WERI-Rb-1 (cell line): ENCODE data around the gene POMGNT1.
A peak's percentile ranks its signal among the peaks of the same experiment; 100 is the strongest.

Source experiments
- DNase-seq: peaks from one replicate; pipeline ENCODE4 v3.0.0-alpha.2; 2020
- H3K27ac ChIP-seq: fragments of 250-450 bp; sonication (Bioruptor Pico); 2 replicates; pipeline ENCODE4 v1.5.1; 2020; ENCODE audit warnings: mild to moderate bottlenecking, moderate library complexity
- H3K27me3 ChIP-seq: fragments of 250-450 bp; sonication (Bioruptor Pico); 2 replicates; pipeline ENCODE4 v1.5.1; 2021; ENCODE audit warnings: mild to moderate bottlenecking, low read depth, moderate library complexity; ENCODE audit not compliant: insufficient read depth, severe bottlenecking
- H3K36me3 ChIP-seq: fragments of 250-450 bp; sonication (Bioruptor Pico); 2 replicates; pipeline ENCODE4 v1.5.1; 2020; ENCODE audit warnings: mild to moderate bottlenecking, moderate library complexity
- H3K4me3 ChIP-seq: 2 replicates; pipeline ENCODE4 v1.5.1; 2011; ENCODE audit warnings: low read depth, mild to moderate bottlenecking, control low read depth, low read length
- H3K9me3 ChIP-seq: fragments of 250-450 bp; sonication (Bioruptor Pico); 2 replicates; pipeline ENCODE4 v1.5.1; 2021; ENCODE audit warnings: mild to moderate bottlenecking, moderate library complexity; ENCODE audit not compliant: severe bottlenecking
- CTCF ChIP-seq: IDR thresholded peaks from 2 replicates; pipeline ENCODE4 v1.5.1; 2011; ENCODE audit warnings: low read depth, mild to moderate bottlenecking, control low read depth, inconsistent platforms, low read length

POMGNT1 gene

GRCh38 chr1:46221749-46222148 lies 23.5 kb upstream of the POMGNT1 start:
- H3K36me3 ChIP-seq = no peaks in the 10 kb centered on the region
- H3K9me3 ChIP-seq = no peaks in the 10 kb centered on the region
- TF ChIP-seq CTCF = no peak
- H3K27me3 ChIP-seq = no peaks in the 10 kb centered on the region
- H3K27ac ChIP-seq = no peak overlapping the region
- DNase-seq = no peak
- no peak overlapping the region for H3K4me3 ChIP-seq

- Histone ChIP-seq H3K36me3 (no peaks in the 10 kb centered on the region), H3K27me3 (no peaks in the 10 kb centered on the region), H3K27ac (peak overlapping the region; percentile 89), H3K9me3 (no peaks in the 10 kb centered on the region), H3K4me3 (no peak overlapping the region)
- no peak for TF ChIP-seq CTCF
- peak; percentile 32 for DNase-seq
Observed at GRCh38 chr1:46220808-46221207, 22.6 kb upstream of the POMGNT1 start.

- peak; percentile 93 for DNase-seq
- TF ChIP-seq CTCF = peak; percentile 26; the same call in 1 of the 2 replicates
- H3K9me3 ChIP-seq = no peaks in the 10 kb centered on the region
- H3K4me3 ChIP-seq = peak overlapping the region; percentile 19
- no peaks in the 10 kb centered on the region for H3K27me3 ChIP-seq
- no peaks in the 10 kb centered on the region for H3K36me3 ChIP-seq
- peak overlapping the region; percentile 89 for H3K27ac ChIP-seq
Observed at GRCh38 chr1:46219551-46220520, 21.6 kb upstream of the POMGNT1 start.

- Histone ChIP-seq H3K9me3 (no peaks in the 10 kb centered on the region), H3K27me3 (no peaks in the 10 kb centered on the region), H3K27ac (peak overlapping the region; percentile 89), H3K4me3 (no peak overlapping the region), H3K36me3 (no peaks in the 10 kb centered on the region)
- peak; percentile 20 for DNase-seq
- no peak for TF ChIP-seq CTCF
Observed at GRCh38 chr1:46218443-46218842, 20.2 kb upstream of the POMGNT1 start.

GRCh38 chr1:46215504-46215903 lies 17.3 kb upstream of the POMGNT1 start:
- Histone ChIP-seq H3K9me3 (no peaks in the 10 kb centered on the region), H3K27ac (no peak overlapping the region), H3K4me3 (no peak overlapping the region), H3K36me3 (no peaks in the 10 kb centered on the region), H3K27me3 (no peaks in the 10 kb centered on the region)
- DNase-seq = no peak
- TF ChIP-seq CTCF = no peak
